HG03457 (cell line): ENCODE measurements around the gene EXOSC10.
"Not testable (repeated sequence)": the region's sequence is repeated elsewhere in the genome, so short reads cannot be mapped to it uniquely, and the experiment has no call there.

Experiments used
- ATAC-seq: cut with Tn5 transposase; IDR thresholded peaks from one replicate; pipeline ENCODE4 v1.9.1; 2021; ENCODE audit warnings: moderate number of reproducible peaks; ENCODE audit not compliant: unreplicated experiment

Gene EXOSC10

DNA sequence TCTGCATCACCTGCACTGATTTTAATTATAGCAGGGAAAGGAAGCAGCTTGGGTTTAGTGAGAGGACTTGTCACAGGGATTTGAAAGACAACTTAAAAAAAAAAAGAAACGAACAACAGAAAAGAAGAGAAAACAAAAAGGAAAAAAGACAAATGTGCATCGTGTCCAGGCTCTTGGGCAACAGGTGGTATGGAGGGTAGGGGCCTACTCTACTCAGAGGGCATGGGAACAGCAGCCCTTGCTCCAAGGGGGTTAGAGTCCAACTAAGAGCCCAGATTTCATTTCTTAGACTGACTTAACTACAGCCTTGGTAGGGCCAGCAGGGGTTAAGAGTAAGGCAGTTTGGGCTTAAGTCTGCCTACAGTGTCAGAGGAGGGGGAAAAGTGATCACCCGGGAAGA, 15.3 kb upstream of the EXOSC10 start:
- ATAC-seq, result no peak

DNA sequence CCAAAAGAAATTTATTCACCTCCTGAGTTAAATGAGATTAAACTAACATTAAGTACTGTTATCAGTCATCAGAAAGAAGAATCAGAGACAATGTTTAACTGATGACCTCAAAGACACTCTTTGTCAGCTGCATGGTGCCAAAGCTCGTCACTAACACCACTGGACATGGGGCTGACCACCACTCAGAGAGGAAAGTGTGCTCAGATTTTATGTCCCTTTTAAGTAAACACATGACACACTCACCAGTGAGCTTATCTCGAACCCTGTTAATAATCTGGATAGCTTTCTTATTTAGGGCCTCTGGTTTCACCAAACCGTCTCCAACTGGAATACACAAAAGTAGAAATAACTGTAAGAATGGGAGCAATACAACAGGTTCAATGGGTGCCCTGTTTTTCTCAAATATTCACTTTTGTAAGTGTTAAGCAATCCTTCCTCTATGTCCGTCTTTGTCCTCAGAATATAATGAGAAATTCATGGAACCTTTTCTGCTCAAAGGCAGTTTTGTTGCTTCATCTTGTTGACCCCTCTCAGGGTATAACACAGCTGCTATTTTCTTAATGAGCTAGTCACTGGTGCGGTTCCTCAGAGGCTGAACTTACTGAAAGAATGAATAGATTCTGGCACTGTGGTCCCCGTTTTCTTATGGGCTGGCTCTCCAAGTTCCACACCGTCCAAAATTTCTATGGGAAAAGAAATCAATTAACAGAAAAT, 9.5 kb upstream of the EXOSC10 start:
- no peak for ATAC-seq

DNA sequence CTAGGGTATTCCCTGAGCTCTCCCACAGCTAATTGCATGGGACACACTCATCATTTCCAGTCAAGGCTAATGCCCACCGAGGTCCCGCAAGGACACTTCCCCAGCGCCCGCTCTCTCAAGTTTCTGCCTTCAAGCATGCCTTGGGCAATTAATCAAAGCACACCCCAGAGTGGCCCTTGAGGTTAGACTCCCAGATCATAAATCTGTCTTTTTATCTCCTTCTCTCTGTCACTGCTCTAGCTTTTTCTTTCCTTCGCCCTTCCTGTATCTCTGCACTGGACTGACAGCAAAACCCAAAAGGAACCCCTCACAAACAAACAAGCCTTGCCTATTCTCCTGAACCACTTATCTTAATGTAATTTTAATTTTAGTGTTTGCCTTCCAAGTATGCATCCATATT, 7.9 kb upstream of the EXOSC10 start:
- no peak for ATAC-seq

- ATAC-seq, result no peak
Measured at GRCh38 chr1:11105586-11105985, 5.9 kb upstream of the EXOSC10 start.

GRCh38 chr1:11101347-11101746, 1.7 kb upstream of the EXOSC10 start:
- no peak for ATAC-seq

DNA sequence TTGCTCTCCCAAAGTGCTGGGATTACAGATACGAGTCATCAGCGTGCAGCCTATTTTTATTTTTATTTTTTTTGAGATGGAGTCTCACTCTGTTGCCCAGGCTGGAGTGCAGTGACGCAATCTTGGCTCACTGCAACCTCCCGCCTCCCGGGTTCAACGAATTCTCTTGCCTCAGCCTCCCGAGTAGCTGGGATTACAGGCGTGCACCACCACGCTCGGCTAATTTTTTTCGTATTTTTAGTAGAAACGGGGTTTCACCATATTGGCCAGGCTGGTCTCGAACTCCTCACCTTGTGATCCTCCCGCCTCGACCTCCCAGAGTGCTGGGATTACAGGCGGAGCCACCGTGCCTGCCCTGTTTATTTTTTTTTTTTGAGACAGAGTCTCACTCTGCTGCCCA, 1.1 kb upstream of the EXOSC10 start:
- not testable (repeated sequence) for ATAC-seq

- ATAC-seq, result no peak
Measured at GRCh38 chr1:11100149-11100493, 452 bp upstream of the EXOSC10 start.

DNA sequence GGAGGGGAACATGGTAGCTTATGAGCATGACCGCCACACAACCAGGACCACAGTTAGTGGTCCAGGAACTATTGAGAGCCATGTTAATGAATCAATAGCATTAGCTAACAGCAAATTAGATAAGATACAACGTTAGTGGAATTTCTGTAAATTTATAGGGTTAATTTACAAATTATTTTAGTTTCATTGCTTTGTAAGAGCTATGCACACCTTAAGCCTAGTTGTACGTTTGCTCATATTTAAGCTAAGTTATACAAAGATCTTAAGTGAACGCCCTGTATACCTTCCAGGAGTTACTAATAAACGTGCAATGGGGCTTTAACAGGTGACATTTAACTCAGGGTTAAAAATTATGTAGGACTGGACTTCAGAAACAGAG, 749 bp downstream of the EXOSC10 start:
- no peak for ATAC-seq

DNA sequence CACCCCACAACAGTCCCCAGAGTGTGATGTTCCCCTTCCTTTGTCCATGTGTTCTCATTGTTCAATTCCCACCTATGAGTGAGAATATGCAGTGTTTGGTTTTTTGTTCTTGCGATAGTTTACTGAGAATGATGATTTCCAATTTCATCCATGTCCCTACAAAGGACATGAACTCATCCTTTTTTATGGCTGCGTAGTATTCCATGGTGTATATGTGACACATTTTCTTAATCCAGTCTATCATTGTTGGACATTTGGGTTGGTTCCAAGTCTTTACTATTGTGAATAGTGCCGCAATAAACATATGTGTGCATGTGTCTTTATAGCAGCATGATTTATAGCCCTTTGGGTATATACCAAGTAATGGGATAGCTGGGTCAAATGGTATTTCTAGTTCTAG, 15.9 kb downstream of the EXOSC10 start:
- not testable (repeated sequence) for ATAC-seq

- ATAC-seq, result no peak
Measured at GRCh38 chr1:11080931-11081330, 18.7 kb downstream of the EXOSC10 start.

DNA sequence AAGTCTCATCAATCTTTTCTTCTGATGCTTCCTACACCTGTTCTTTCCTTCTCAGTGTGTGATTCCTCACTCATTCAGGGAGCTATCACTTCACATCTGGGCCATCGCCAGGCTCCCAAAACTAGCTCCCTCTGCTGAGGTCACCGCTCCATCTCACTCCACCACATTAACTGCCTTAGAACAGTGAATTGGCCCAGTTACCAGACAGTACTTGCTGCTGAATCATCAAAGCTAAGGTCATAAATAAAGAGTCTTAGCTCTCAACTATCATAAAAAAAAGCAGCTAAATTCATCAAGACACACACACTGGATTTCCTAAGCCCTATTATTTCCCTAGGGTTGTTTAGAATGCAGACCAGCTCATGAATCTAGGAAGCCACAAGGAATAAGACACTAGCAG, 21.0 kb downstream of the EXOSC10 start:
- ATAC-seq, result no peak

- ATAC-seq, result not testable (repeated sequence)
Measured at GRCh38 chr1:11073398-11073797, 26.3 kb downstream of the EXOSC10 start.

DNA sequence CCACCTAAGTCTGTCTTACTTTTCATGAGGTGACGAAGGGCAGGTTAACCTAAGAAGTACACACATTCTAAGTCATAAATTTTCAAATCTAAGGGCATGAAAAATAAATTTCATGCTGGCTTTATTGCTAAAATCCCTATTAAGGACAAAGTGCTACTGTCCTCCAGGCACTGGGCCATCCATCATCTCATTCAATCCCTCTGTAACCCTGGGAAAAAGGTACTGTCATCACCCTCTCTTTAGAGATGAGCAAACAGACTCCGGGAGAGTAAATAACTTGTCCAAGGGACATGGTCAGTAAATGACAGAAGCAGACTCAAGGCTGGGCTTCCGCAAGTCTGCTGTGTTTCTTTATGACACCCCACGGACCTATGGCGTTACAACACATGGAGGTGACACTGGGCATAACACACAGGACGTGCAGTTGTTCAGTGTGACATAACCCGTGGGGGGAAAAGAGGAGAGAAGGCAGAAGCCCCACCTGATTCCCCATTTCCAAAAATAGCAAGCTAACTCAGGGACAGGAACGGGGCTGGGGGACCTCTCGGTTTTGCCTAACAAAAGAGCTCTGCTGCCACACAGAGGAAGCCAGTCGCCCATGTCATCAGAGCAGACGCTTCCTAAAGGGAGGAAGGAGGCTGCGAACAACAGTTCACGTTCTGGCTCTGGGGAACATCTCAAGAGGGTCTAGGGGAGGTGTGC, 27.3 kb downstream of the EXOSC10 start:
- no peak for ATAC-seq

DNA sequence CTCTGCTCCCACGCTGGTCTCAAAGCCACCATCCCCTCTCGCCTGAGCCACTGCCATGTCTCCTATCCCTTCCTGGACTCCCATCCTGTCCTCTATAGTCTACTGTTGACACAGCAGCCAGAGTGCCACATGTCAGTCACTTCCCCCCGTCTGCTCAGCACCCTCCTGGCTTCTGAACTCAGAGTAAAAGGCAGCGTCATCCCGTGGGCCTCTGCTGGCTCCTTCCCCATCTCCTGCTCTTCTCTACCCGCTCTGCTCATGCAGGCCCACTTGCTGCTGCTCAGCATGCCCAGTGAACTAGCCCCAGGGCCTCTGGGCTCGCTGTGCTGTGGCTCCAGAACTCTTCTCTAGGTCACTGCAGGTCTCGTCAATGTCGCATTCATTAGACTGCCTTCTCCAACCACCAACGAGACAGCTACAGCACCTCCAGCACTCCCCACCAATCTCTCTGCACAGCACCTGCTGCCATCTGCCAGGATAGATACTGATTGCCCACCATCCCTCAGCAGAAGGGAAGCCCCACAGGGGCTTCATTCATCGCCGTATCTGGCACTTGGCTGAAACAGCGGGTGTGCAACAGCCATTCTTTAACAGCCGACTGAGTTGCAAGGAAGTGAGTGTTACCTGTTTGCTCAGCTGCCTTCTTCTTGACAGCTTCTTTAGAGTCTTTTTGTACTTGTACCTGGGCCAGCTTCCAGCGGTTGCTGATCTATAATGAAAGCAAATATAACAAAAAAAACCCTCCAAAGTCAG, 28.0 kb downstream of the EXOSC10 start:
- no peak for ATAC-seq

DNA sequence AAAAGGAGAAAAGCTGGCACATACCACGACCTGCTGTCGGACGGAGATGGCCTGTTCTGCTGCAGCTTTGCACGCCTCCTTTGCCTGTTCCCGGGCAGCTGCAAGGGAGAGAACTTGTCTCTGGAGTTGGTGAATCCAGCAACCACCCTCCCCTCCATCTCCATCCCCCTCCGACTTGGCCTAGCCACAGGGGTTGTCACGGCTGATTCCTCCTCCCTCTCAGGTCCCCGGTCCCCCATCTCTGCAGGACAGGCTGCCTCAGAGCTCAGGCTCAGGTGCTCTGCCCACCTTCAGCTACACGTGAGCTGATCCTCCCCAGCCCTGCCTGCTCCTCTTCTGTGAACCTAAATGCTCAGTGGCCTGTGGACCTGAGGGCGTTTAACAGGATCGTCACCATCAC, 28.8 kb downstream of the EXOSC10 start:
- no peak for ATAC-seq

- no peak for ATAC-seq
Measured at GRCh38 chr1:11068600-11069473, 30.8 kb downstream of the EXOSC10 start.

DNA sequence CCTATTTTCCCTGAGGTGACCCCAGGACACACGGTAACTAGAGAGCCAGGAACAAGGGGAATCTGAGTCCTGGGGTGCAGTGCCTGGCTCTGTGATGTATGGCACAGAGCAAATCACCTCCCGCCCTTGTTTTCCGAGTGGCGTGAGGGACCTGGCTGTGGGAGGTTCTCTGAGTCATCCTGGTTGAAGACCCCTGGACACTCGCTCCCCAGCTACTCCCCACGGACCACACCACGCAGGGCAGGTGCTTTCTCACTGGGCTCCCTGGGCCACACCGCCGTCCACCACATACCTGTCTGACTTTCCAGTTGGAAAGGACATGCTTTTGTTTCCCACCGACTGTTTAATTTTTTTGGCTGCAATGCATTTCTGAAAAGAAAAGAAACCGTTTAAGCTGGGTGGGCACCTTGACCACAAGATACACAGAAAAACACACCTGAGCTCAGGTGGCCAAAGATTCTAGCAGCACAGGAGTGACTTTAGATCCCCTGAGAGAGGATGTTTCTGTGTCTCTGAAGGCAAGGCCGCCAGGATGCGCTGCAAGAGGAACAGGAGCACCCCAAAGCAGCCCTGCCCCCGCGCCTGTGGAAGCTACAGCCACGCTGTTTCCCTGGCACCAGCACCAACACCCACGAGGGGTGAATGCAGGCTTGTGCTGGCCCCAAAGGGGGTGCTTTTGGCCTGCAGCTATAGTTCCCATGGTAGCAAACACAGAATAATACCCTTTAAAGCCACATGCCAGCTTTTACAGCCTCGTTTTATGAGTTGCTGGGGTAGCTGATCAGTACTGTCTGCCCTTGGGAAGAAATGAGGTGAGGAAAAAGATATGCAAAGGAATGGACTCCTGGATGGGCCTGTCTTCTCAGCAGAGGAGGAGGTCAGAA, 31.7 kb downstream of the EXOSC10 start:
- ATAC-seq, result no peak

GRCh38 chr1:11065796-11066195, 33.9 kb downstream of the EXOSC10 start:
- no peak for ATAC-seq

GRCh38 chr1:11064942-11065341, 34.7 kb downstream of the EXOSC10 start:
- no peak for ATAC-seq

DNA sequence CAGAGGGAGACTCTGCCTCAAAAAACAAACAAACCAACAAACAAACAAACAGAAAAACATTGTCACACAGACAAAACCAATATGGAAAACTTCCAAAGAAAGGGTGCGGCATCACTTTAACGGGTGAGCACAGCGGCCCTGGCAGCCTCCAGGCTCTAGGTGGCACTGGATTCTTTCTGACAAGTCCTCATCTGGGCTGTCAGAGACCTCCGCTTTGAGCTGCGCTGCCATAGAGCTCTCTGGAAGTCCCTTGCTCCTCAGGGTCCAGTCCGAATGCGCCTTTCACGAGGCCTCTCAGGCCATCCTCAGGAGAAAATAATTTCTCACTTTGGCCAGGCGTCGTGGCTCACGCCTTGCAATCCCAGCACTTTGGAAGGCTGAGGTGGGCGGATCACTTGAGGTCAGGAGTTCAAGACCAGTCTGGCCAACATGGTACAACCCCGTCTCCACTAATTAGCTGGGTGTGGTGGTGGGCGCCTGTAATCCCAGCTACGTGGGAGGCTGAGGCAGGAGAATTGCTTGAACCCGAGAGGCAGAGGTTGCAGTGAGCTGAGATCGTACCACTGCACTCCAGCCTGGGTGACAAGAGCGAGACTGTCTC, 35.6 kb downstream of the EXOSC10 start:
- not testable (repeated sequence) for ATAC-seq
